RPMI8226 (cell line): Measurements from ENCODE around the gene NUDT7.

ENCODE experiments used
- DNase-seq: peaks from one replicate; pipeline ENCODE4 v3.0.0-alpha.2; 2015

Gene NUDT7

GRCh38 chr16:77782694-77783093, 60.4 kb downstream of the NUDT7 start:
- no peak for DNase-seq

GRCh38 chr16:77784441-77785372, 62.4 kb downstream of the NUDT7 start:
- no peak for DNase-seq

- DNase-seq, result no peak
Observed at GRCh38 chr16:77785373-77785764, 63.1 kb downstream of the NUDT7 start.

GRCh38 chr16:77786186-77786847, 64.0 kb downstream of the NUDT7 start:
- DNase-seq, result no peak

- no peak for DNase-seq
Observed at GRCh38 chr16:77787452-77787851, 65.1 kb downstream of the NUDT7 start.

- no peak for DNase-seq
Observed at GRCh38 chr16:77788181-77789084, 66.1 kb downstream of the NUDT7 start, which contains the start of gene VAT1L. TSS of gene VAT1L (plus strand) at chr16:77788564. CDS start at chr16:77788683, 119 bp downstream.

- DNase-seq, result no peak
Observed at GRCh38 chr16:77789085-77790008, 67.0 kb downstream of the NUDT7 start.

- no peak for DNase-seq
Observed at GRCh38 chr16:77790009-77790372, 67.7 kb downstream of the NUDT7 start.

- no peak for DNase-seq
Observed at GRCh38 chr16:77790912-77791311, 68.6 kb downstream of the NUDT7 start.
